Left lobe of liver (tissue), 2 donors: ENCODE results near the gene HSD11B1L. TPM values are rescaled to one million over a fixed set of nuclear protein-coding genes. Genes with fewer than 3 reads are reported as not detected.
"Not testable (repeated sequence)": the region's sequence is repeated elsewhere in the genome, so short reads cannot be mapped to it uniquely, and the experiment has no call there.

Experiments
- ATAC-seq: fragments of 200-7000 bp; cut with Tn5 transposase; one replicate; pipeline ENCODE4 v1.9.1; 2020; ENCODE audit warnings: mild to moderate bottlenecking, moderate library complexity
- DNase-seq: peaks from one replicate; pipeline ENCODE4 v3.0.0-alpha.2; 2020; ENCODE audit warnings: low spot score
- total RNA-seq: library from RNA; stranded (reverse); gene quantifications from one replicate; pipeline ENCODE4 v1.2.1, GENCODE V29; 2021
- donor health status: DM: no; HTN: no; CAD: no; lungs with moderate emphysema.
- donor health status: DM: no; HTN: yes; CAD: no.

Gene HSD11B1L
- total RNA-seq, 1 donor from 2014 or later, result 4.1 TPM

- no peak for DNase-seq
- ATAC-seq, result no peak
Observed at GRCh38 chr19:5697890-5698634, 17.2 kb downstream of the HSD11B1L start.

- no peak for ATAC-seq
- no peak for DNase-seq
Observed at GRCh38 chr19:5698635-5699422, 18.0 kb downstream of the HSD11B1L start.

GRCh38 chr19:5700455-5701092 is 19.7 kb downstream of the HSD11B1L start:
- ATAC-seq (no peak), DNase-seq (no peak)

- not testable (repeated sequence) for DNase-seq, ATAC-seq
Observed at GRCh38 chr19:5702053-5702410, 21.2 kb downstream of the HSD11B1L start.

- ATAC-seq (no peak), DNase-seq (no peak)
Observed at GRCh38 chr19:5703819-5704818, 23.3 kb downstream of the HSD11B1L start.

- DNase-seq (no peak), ATAC-seq (no peak)
Observed at GRCh38 chr19:5705552-5705951, 24.7 kb downstream of the HSD11B1L start.

- no peak for DNase-seq
- ATAC-seq, result no peak
Observed at GRCh38 chr19:5706876-5707573, 26.2 kb downstream of the HSD11B1L start.

GRCh38 chr19:5707576-5708575 is 27.0 kb downstream of the HSD11B1L start:
- ATAC-seq, result no peak
- DNase-seq, result no peak

GRCh38 chr19:5711025-5711424 is 30.2 kb downstream of the HSD11B1L start:
- ATAC-seq, result no peak
- DNase-seq, result no peak

- ATAC-seq, result no peak
Observed at GRCh38 chr19:5711713-5712161, 30.9 kb downstream of the HSD11B1L start.

GRCh38 chr19:5713228-5713627 is 32.4 kb downstream of the HSD11B1L start:
- DNase-seq (no peak), ATAC-seq (no peak)

More at GRCh38 chr19:5711713-5712161, 30.9 kb downstream of the HSD11B1L start:
- DNase-seq, result no peak

GRCh38 chr19:5714816-5715215 is 34.0 kb downstream of the HSD11B1L start:
- DNase-seq, result no peak
- no peak for ATAC-seq

GRCh38 chr19:5717215-5717935 is 36.5 kb downstream of the HSD11B1L start:
- DNase-seq, result no peak
- no peak for ATAC-seq

- DNase-seq (no peak), ATAC-seq (no peak)
Observed at GRCh38 chr19:5718037-5718578, 37.3 kb downstream of the HSD11B1L start.

GRCh38 chr19:5718579-5719273 is 37.9 kb downstream of the HSD11B1L start:
- DNase-seq (no peak), ATAC-seq (no peak)

GRCh38 chr19:5719274-5719960 is 38.6 kb downstream of the HSD11B1L start:
- DNase-seq (peak; percentile 60), ATAC-seq (peak; percentile 1)
